IMR-90 (cell line): ENCODE data around the gene LPAR5. TPM values are rescaled to one million over a fixed set of nuclear protein-coding genes. Genes with fewer than 3 reads are reported as not detected.

Experiments
- ATAC-seq: fragments of 200-7000 bp; cut with Tn5 transposase; 2 replicates; pipeline ENCODE4 v1.9.1; 2020; ENCODE audit warnings: low read depth, mild to moderate bottlenecking, moderate library complexity
- BruUV-seq: library from RNA; stranded (reverse); fragments of 400-500 nt; replicated peaks from 2 replicates; lab custom pipeline; 2021; lab: Mats Ljungman, UMichigan
- CTCF ChIA-PET: fragments of 300-600 bp; formaldehyde crosslinking; extraction: SDS; loops from one replicate; lab custom pipeline; 2021; ENCODE audit warnings: antibody characterized with exemption; lab: Yijun Ruan, JAX
- POLR2A ChIA-PET: fragments of 300-600 bp; sonication (Branson Sonifier 250); formaldehyde crosslinking; loops from one replicate; lab custom pipeline; 2022; ENCODE audit warnings: antibody characterized with exemption; ENCODE audit not compliant: unreplicated experiment; lab: Charles Lee
- DNase-seq: peaks from one replicate; pipeline ENCODE4 v3.0.0; 2013
- H2AFZ ChIP-seq: replicated peaks from 2 replicates; pipeline ENCODE3; 2013; ENCODE audit warnings: low read length, mild to moderate bottlenecking; ENCODE audit not compliant: poor library complexity
- H2AK5ac ChIP-seq: 2 replicates; pipeline ENCODE4 v1.6.1; 2013; ENCODE audit warnings: low read depth, low read length, inconsistent platforms
- H2AK9ac ChIP-seq: replicated peaks from 2 replicates; pipeline ENCODE3; 2013; ENCODE audit warnings: mild to moderate bottlenecking, low read depth, low read length, moderate library complexity; ENCODE audit not compliant: poor library complexity
- H2BK120ac ChIP-seq: 2 replicates; pipeline ENCODE4 v1.6.1; 2013; ENCODE audit warnings: low read depth, low read length, inconsistent platforms
- H2BK15ac ChIP-seq: 3 replicates; pipeline ENCODE4 v1.6.1; 2013; ENCODE audit warnings: low read depth, low read length, inconsistent platforms
- H2BK20ac ChIP-seq: 2 replicates; pipeline ENCODE4 v1.6.1; 2013; ENCODE audit warnings: low read depth, mild to moderate bottlenecking, inconsistent platforms, low read length, moderate library complexity
- H2BK5ac ChIP-seq: 2 replicates; pipeline ENCODE4 v1.6.1; 2013; ENCODE audit warnings: mild to moderate bottlenecking, low read depth, low read length, inconsistent platforms; ENCODE audit not compliant: poor library complexity, severe bottlenecking
- H3K14ac ChIP-seq: replicated peaks from 2 replicates; pipeline ENCODE4 v1.6.1; 2013; ENCODE audit warnings: low read depth, low read length, inconsistent platforms
- H3K18ac ChIP-seq: 2 replicates; pipeline ENCODE4 v1.6.1; 2013; ENCODE audit warnings: low read depth, low read length, control low read depth
- H3K23ac ChIP-seq: 2 replicates; pipeline ENCODE4 v1.6.1; 2013; ENCODE audit warnings: low read depth, low read length, inconsistent platforms
- H3K27ac ChIP-seq: 2 replicates; pipeline ENCODE4 v1.5.1; 2013; ENCODE audit warnings: mild to moderate bottlenecking, control low read depth, low read length; ENCODE audit not compliant: insufficient read depth
- H3K27me3 ChIP-seq: 2 replicates; pipeline ENCODE4 v1.6.1; 2013; ENCODE audit warnings: low read length; ENCODE audit not compliant: control insufficient read depth, insufficient read depth
- H3K36me3 ChIP-seq: 2 replicates; pipeline ENCODE4 v1.6.1; 2013; ENCODE audit warnings: low read length, mixed read lengths; ENCODE audit not compliant: control insufficient read depth, insufficient read depth
- H3K4ac ChIP-seq: 2 replicates; pipeline ENCODE4 v1.6.1; 2013; ENCODE audit warnings: low read depth, low read length, inconsistent platforms
- H3K4me1 ChIP-seq: 2 replicates; pipeline ENCODE4 v1.6.1; 2013; ENCODE audit warnings: low read length, mixed read lengths; ENCODE audit not compliant: control insufficient read depth, insufficient read depth
- H3K4me2 ChIP-seq: 2 replicates; pipeline ENCODE4 v1.6.1; 2013; ENCODE audit warnings: low read depth, mild to moderate bottlenecking, control low read depth, low read length, moderate library complexity
- H3K4me3 ChIP-seq: 2 replicates; pipeline ENCODE4 v1.5.1; 2013; ENCODE audit warnings: low read depth, mild to moderate bottlenecking, control low read depth, low read length, moderate library complexity; ENCODE audit not compliant: insufficient read depth
- H3K56ac ChIP-seq: 2 replicates; pipeline ENCODE4 v1.6.1; 2013; ENCODE audit warnings: low read length, inconsistent platforms; ENCODE audit not compliant: insufficient read depth; ENCODE audit errors: extremely low read depth
- H3K79me1 ChIP-seq, 2 experiments: 2 replicates each; pipeline ENCODE4 v1.6.1; 2013; ENCODE audit warnings: low read length in 2 of 2, inconsistent platforms in 1 of 2, low read depth in 1 of 2
- H3K9ac ChIP-seq: 2 replicates; pipeline ENCODE4 v1.6.1; 2013; ENCODE audit warnings: low read depth, low read length, control low read depth
- H3K9me1 ChIP-seq: 2 replicates; pipeline ENCODE4 v1.6.1; 2013; ENCODE audit warnings: low read length, inconsistent platforms; ENCODE audit not compliant: insufficient read depth
- H3K9me3 ChIP-seq: 2 replicates; pipeline ENCODE4 v1.6.1; 2013; ENCODE audit warnings: low read length; ENCODE audit not compliant: control insufficient read depth, insufficient read depth
- H4K20me1 ChIP-seq: 2 replicates; pipeline ENCODE4 v1.6.1; 2013; ENCODE audit warnings: low read length, inconsistent platforms; ENCODE audit not compliant: insufficient read depth
- H4K5ac ChIP-seq: 2 replicates; pipeline ENCODE4 v1.6.1; 2013; ENCODE audit warnings: mild to moderate bottlenecking, low read depth, low read length, control low read depth
- H4K8ac ChIP-seq, 2 experiments: 2 replicates each; pipeline ENCODE4 v1.6.1; 2013; ENCODE audit warnings: low read depth in 2 of 2, low read length in 2 of 2, control low read depth in 1 of 2, inconsistent platforms in 1 of 2
- H4K91ac ChIP-seq: 2 replicates; pipeline ENCODE4 v1.6.1; 2013; ENCODE audit warnings: low read depth, low read length, inconsistent platforms; ENCODE audit not compliant: insufficient read depth
- RFX5 ChIP-seq: IDR thresholded peaks from 2 replicates; pipeline ENCODE4 v1.8.0; 2012; ENCODE audit warnings: low read depth, mild to moderate bottlenecking, low read length, moderate library complexity
- SMC3 ChIP-seq: fragments of 150-350 bp; IDR thresholded peaks from 2 replicates; pipeline ENCODE4 v1.6.1; 2016; ENCODE audit warnings: low read depth, mild to moderate bottlenecking, antibody characterized with exemption, low read length, moderate library complexity
- USF2 ChIP-seq: fragments of 150-350 bp; IDR thresholded peaks from 2 replicates; pipeline ENCODE4 v1.6.1; 2017; ENCODE audit warnings: mild to moderate bottlenecking, antibody characterized with exemption, low read length, low read depth
- WGBS, 2 experiments: methylation state at CpG; one replicate each; pipeline versions ENCODE4 v1.1.5 to v1.1.7; 2013; ENCODE audit warnings: missing lambda C conversion rate in 2 of 2; ENCODE audit not compliant: insufficient read length in 1 of 2; ENCODE audit errors: extremely low coverage in 2 of 2; 5-methylcytosine and 5-hydroxymethylcytosine counted together
- dilution Hi-C: fragments of 300-500 bp; cut with HindIII; formaldehyde crosslinking; loops from one replicate; pipeline ENCODE4 v1.14.3; 2018; ENCODE audit warnings: low sequenced_read_pairs; ENCODE audit not compliant: unreplicated experiment
- in situ Hi-C: fragments of 300-500 bp; cut with MboI; formaldehyde crosslinking; loops from 3 replicates; pipeline ENCODE4 v1.14.3; 2019; ENCODE audit warnings: low sequenced_read_pairs, inconsistent platforms, mixed read lengths
- intact Hi-C: fragments of 100-400 bp; cut with micrococcal nuclease; formaldehyde crosslinking; loops from 2 replicates; pipeline ENCODE4 v1.10.0; 2022
- polyA plus RNA-seq, 3 experiments: library from polyadenylated mRNA; depleted of rRNA; stranded (reverse); fragments of >200 nt; gene quantifications; 2 replicates each; pipeline ENCODE4 v1.2.3, GENCODE V29; 2012; ENCODE audit warnings: low replicate concordance in 1 of 3
- total RNA-seq: library from RNA; depleted of rRNA; stranded (reverse); fragments of >200 nt; gene quantifications from 2 replicates; pipeline ENCODE4 v1.2.3, GENCODE V29; 2012

The LPAR5 gene
- total and polyA plus RNA-seq, 2 of the 4 experiments (the other 2 are of a cell fraction): not detected

GRCh38 chr12:6672143-6672542 lies 36.4 kb upstream of the LPAR5 start:
- Histone ChIP-seq H3K23ac (no peak overlapping the region), H2BK15ac (no peak overlapping the region), H3K9me3 (no peaks in the 10 kb centered on the region), H2AK9ac (no peak overlapping the region), H3K79me1 (peaks cover 28 to 29% of the 10 kb centered on the region in 2 experiments), H3K14ac (no peak overlapping the region), H3K56ac (no peak overlapping the region), H4K5ac (no peak overlapping the region), H2AFZ (no peak overlapping the region), H3K9me1 (no peaks in the 10 kb centered on the region), H2BK5ac (no peak overlapping the region), H3K36me3 (peaks cover 62% of the 10 kb centered on the region), H3K4ac (no peak overlapping the region), H2BK20ac (no peak overlapping the region), H3K27ac (no peak overlapping the region), H4K91ac (no peak overlapping the region), H4K20me1 (no peaks in the 10 kb centered on the region), H2AK5ac (no peak overlapping the region), H3K27me3 (no peaks in the 10 kb centered on the region), H3K18ac (no peak overlapping the region), H3K4me2 (no peak overlapping the region), H2BK120ac (no peak overlapping the region), H3K4me3 (no peak overlapping the region), H3K4me1 (no peaks in the 10 kb centered on the region), H3K9ac (no peak overlapping the region), H4K8ac (no peak overlapping the region)
- WGBS, 2 experiments: 100% methylated on average over 3 of the region's 18 CpGs; no CpG with 5 or more reads in 1 of the 2 experiments
- dilution Hi-C loops: no loop called here
- ChIA-PET POLR2A (no interaction called here), CTCF (no interaction called here)
- TF ChIP-seq SMC3 (no peak), USF2 (no peak), RFX5 (no peak)
- intact Hi-C loops: no loop called here
- ATAC-seq (no peak), DNase-seq (no peak)
- in situ Hi-C loops: no loop called here
- no TSS peak for BruUV-seq
